Measurements from ENCODE around the gene TPRG1L.
A peak's percentile ranks its signal among the peaks of the same experiment; 100 is the strongest.

TPRG1L gene

DNA sequence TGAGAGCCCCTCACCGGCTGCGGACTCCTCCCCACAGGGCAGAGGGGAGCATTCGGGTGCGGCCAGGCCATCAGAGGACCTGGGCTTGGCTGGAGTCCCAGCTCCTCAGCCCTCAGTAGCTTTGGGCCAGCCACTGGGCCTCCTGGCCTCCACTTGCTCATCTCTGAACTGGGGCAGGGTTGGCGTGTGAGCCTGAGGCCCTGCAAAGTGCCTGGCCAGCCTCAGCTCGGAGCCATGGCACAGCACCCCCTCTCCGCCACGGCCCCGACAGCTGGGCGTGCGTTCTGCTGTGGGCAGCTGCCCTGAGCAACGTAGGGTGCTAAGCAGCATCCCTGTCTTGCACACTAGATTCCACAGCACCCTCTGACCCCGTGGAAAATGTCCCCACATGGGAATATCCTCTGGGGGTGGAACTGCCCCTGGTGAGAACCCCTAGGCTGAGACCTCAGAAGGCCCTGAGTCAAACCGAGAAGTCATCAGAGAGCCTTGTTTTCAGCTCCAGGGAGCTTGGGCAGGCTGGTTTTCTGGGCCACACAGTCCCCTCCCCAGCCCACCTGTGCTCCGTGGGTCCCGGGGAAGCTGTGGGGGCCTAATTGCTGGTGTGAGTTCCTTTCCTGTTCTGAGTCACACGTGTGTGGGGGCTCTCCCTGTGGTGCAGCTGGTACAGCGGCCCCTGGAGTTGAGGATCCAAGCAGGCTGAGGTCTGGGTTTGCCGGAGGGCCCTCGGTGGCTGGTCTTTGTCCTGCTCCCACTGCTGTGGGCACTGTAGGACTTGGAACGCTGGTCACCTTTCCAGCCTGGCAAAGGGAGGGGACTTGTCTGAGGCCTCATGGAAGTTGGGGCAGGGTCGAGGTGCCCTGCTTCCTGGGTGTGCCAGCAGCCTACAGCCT lies 52.0 kb downstream of the TPRG1L start:
- TF ChIP-seq, protein P1, sequence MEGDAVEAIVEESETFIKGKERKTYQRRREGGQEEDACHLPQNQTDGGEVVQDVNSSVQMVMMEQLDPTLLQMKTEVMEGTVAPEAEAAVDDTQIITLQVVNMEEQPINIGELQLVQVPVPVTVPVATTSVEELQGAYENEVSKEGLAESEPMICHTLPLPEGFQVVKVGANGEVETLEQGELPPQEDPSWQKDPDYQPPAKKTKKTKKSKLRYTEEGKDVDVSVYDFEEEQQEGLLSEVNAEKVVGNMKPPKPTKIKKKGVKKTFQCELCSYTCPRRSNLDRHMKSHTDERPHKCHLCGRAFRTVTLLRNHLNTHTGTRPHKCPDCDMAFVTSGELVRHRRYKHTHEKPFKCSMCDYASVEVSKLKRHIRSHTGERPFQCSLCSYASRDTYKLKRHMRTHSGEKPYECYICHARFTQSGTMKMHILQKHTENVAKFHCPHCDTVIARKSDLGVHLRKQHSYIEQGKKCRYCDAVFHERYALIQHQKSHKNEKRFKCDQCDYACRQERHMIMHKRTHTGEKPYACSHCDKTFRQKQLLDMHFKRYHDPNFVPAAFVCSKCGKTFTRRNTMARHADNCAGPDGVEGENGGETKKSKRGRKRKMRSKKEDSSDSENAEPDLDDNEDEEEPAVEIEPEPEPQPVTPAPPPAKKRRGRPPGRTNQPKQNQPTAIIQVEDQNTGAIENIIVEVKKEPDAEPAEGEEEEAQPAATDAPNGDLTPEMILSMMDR (IDR thresholded peaks at IDR 0.05; ENCODE audit: extremely low read depth, missing control alignments): peak; percentile 37

DNA sequence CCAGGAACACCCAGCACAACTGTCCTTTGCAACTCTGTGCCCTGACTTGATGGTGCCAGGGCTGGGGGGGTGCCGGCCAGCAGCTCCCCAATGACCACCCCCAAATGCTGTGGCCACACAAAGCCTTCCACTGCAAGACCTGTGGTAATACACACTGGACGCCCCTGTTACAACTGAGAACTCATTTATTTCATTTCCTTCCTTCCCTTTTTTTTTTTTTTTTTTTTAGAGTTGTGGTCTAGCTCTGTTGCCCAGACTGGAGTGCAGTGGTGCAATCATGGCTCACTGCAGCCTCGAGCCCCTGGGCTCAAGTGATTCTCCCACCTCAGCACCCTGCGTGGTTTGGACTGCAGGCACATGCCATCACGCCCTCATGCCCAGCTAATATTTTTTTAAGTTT lies 52.7 kb downstream of the TPRG1L start:
- TF ChIP-seq, protein P1 (IDR thresholded peaks at IDR 0.05; ENCODE audit: extremely low read depth, missing control alignments): no peak
- DNase-seq (ENCODE audit: low spot score): no peak

More for the DNA sequence above, 52.0 kb downstream of the TPRG1L start:
- DNase-seq (ENCODE audit: low spot score): peak; percentile 79

DNA sequence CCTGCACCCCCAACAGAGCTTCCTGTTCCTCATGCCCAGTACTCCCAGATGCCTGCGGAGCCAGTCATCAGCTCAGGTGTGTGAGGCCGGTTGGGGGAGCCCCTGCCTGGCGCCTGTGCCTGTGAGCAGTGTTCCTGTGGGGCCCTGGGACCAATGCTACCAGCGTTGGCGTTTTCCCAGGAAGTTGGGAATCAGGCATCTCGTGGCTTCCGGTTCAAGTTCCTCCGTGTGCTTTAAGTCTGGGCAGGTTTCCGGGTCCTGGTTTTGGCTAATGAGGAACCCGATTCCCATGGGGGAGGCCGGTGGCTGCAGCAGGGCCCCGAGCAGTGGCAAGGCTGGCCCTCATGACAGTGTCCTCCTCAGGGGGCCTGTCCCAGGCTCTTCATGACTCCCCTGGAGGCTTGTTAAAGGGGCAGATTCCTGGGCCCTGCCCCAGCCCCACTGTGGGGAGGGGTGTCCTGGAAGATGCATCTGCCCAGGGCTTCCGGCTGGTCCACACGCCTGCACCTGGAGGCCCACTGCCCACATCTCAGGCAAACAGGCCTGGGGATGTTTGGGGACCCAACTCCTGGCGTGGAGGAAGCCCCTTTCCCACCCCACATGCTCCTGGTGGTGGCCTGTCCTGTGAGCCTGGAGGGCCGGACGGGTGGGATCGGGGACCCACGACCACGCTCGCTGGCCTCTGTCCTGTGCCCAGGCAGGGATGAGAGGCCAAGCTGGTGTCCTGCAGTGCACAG lies 53.7 kb downstream of the TPRG1L start:
- TF ChIP-seq, protein P1 (IDR thresholded peaks at IDR 0.05; ENCODE audit: extremely low read depth, missing control alignments): no peak
- DNase-seq (ENCODE audit: low spot score): no peak

DNA sequence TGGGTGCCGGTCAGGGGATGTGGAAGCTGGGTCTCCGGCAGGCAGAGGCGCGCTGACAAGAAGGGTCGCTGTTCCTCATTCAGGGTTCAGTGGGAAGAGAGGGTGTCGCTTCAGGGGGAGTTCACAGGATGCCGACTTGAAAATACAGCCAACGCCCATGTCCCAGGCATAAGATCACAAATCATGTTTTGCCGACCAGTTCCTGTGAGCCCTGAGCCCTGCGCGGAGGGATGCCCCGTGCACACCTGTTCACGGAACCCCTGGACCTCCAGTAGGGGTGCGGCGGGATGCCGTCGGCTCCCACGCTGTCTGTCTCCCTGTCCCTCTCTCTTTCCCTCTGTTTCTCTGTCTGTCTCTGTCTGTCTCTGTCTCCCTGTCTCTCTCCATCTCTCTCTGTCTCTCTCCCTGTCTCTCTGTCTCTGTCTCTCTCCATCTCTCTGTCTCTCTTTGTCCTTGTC lies 54.3 kb downstream of the TPRG1L start:
- DNase-seq (ENCODE audit: low spot score): no peak
- TF ChIP-seq, protein P1 (IDR thresholded peaks at IDR 0.05; ENCODE audit: extremely low read depth, missing control alignments): no peak
